Adipocyte (in vitro differentiated cells): ENCODE data around the gene NPTN.
A peak's percentile ranks its signal among the peaks of the same experiment; 100 is the strongest.

Experiments used
- DNase-seq: peaks from one replicate; pipeline ENCODE4 v3.0.0-alpha.2; 2015; ENCODE audit warnings: low read depth
- H3K27me3 ChIP-seq: replicated peaks from 2 replicates; pipeline ENCODE4 v1.7.0; 2013; ENCODE audit warnings: mild to moderate bottlenecking, low read length, moderate library complexity; ENCODE audit not compliant: control insufficient read depth, insufficient read depth
- H3K36me3 ChIP-seq: 2 replicates; pipeline ENCODE4 v1.7.0; 2013; ENCODE audit warnings: low read length, mild to moderate bottlenecking, moderate library complexity; ENCODE audit not compliant: control insufficient read depth, insufficient read depth, severe bottlenecking
- H3K4me1 ChIP-seq: 2 replicates; pipeline ENCODE4 v1.7.0; 2013; ENCODE audit warnings: mild to moderate bottlenecking, low read length, moderate library complexity; ENCODE audit not compliant: control insufficient read depth, insufficient read depth
- H3K4me3 ChIP-seq: 2 replicates; pipeline ENCODE4 v1.7.0; 2013; ENCODE audit warnings: mild to moderate bottlenecking, low read length, moderate library complexity
- H3K9ac ChIP-seq: 2 replicates; pipeline ENCODE4 v1.7.0; 2013; ENCODE audit warnings: mild to moderate bottlenecking, low read length, moderate library complexity
- H3K9me3 ChIP-seq: 2 replicates; pipeline ENCODE4 v1.7.0; 2013; ENCODE audit warnings: mild to moderate bottlenecking, low read length, moderate library complexity; ENCODE audit not compliant: control insufficient read depth

Gene NPTN

GRCh38 chr15:73608941-73609340 lies 24.2 kb downstream of the NPTN start:
- Histone ChIP-seq H3K4me1 (peaks cover 29% of the 10 kb centered on the region), H3K4me3 (peak overlapping the region; percentile 26), H3K27me3 (no peaks in the 10 kb centered on the region), H3K9me3 (no peaks in the 10 kb centered on the region), H3K9ac (no peak overlapping the region), H3K36me3 (no peaks in the 10 kb centered on the region)
- DNase-seq, result peak; percentile 69

GRCh38 chr15:73608475-73608874 lies 24.7 kb downstream of the NPTN start:
- Histone ChIP-seq H3K4me3 (peak overlapping the region; percentile 26), H3K4me1 (peaks cover 29% of the 10 kb centered on the region), H3K36me3 (no peaks in the 10 kb centered on the region), H3K9ac (no peak overlapping the region), H3K9me3 (no peaks in the 10 kb centered on the region), H3K27me3 (no peaks in the 10 kb centered on the region)
- DNase-seq, result no peak

- DNase-seq, result no peak
- H3K36me3 ChIP-seq, result no peaks in the 10 kb centered on the region
- peaks cover 30% of the 10 kb centered on the region for H3K4me1 ChIP-seq
- H3K9ac ChIP-seq, result no peak overlapping the region
- no peaks in the 10 kb centered on the region for H3K9me3 ChIP-seq
- H3K27me3 ChIP-seq, result no peaks in the 10 kb centered on the region
- no peak overlapping the region for H3K4me3 ChIP-seq
Observed at GRCh38 chr15:73607843-73608242, 25.3 kb downstream of the NPTN start.

- Histone ChIP-seq H3K36me3 (no peaks in the 10 kb centered on the region), H3K27me3 (no peaks in the 10 kb centered on the region), H3K4me1 (peaks cover 34% of the 10 kb centered on the region), H3K9me3 (no peaks in the 10 kb centered on the region), H3K9ac (no peak overlapping the region), H3K4me3 (no peak overlapping the region)
- no peak for DNase-seq
Observed at GRCh38 chr15:73607405-73607804, 25.8 kb downstream of the NPTN start.

GRCh38 chr15:73605759-73606436 lies 27.3 kb downstream of the NPTN start:
- Histone ChIP-seq H3K4me1 (peaks cover 50% of the 10 kb centered on the region), H3K27me3 (no peaks in the 10 kb centered on the region)
- no peak for DNase-seq

GRCh38 chr15:73604477-73604876 lies 28.7 kb downstream of the NPTN start:
- Histone ChIP-seq H3K4me1 (peaks cover 63% of the 10 kb centered on the region), H3K36me3 (no peaks in the 10 kb centered on the region), H3K9me3 (no peaks in the 10 kb centered on the region), H3K4me3 (no peak overlapping the region), H3K9ac (no peak overlapping the region), H3K27me3 (no peaks in the 10 kb centered on the region)
- DNase-seq, result no peak

More at GRCh38 chr15:73605759-73606436, 27.3 kb downstream of the NPTN start:
- Histone ChIP-seq H3K9ac (no peak overlapping the region), H3K4me3 (no peak overlapping the region), H3K9me3 (no peaks in the 10 kb centered on the region), H3K36me3 (no peaks in the 10 kb centered on the region)

- DNase-seq, result no peak
- H3K4me3 ChIP-seq, result no peak overlapping the region
- no peaks in the 10 kb centered on the region for H3K36me3 ChIP-seq
- no peak overlapping the region for H3K9ac ChIP-seq
- H3K9me3 ChIP-seq, result no peaks in the 10 kb centered on the region
- peaks cover 64% of the 10 kb centered on the region for H3K4me1 ChIP-seq
- H3K27me3 ChIP-seq, result no peaks in the 10 kb centered on the region
Observed at GRCh38 chr15:73602992-73603391, 30.2 kb downstream of the NPTN start.

- Histone ChIP-seq H3K4me3 (no peak overlapping the region), H3K36me3 (no peaks in the 10 kb centered on the region), H3K9ac (peak overlapping the region; percentile 64), H3K27me3 (no peaks in the 10 kb centered on the region), H3K9me3 (no peaks in the 10 kb centered on the region), H3K4me1 (peaks cover 64% of the 10 kb centered on the region)
- DNase-seq, result no peak
Observed at GRCh38 chr15:73602446-73602843, 30.7 kb downstream of the NPTN start.

GRCh38 chr15:73601451-73602445 lies 31.4 kb downstream of the NPTN start:
- Histone ChIP-seq H3K9me3 (no peaks in the 10 kb centered on the region), H3K4me3 (peak overlapping the region; percentile 31), H3K36me3 (no peaks in the 10 kb centered on the region), H3K4me1 (peaks cover 65% of the 10 kb centered on the region), H3K27me3 (no peaks in the 10 kb centered on the region), H3K9ac (peak overlapping the region; percentile 64)
- peak; percentile 59 for DNase-seq

GRCh38 chr15:73600413-73601335 lies 32.5 kb downstream of the NPTN start:
- H3K4me3 ChIP-seq, result peak overlapping the region; percentile 34
- DNase-seq, result no peak

More at GRCh38 chr15:73600413-73601335, 32.5 kb downstream of the NPTN start:
- no peaks in the 10 kb centered on the region for H3K27me3 ChIP-seq
- peaks cover 66% of the 10 kb centered on the region for H3K4me1 ChIP-seq
- H3K9ac ChIP-seq, result peak overlapping the region; percentile 62
- no peaks in the 10 kb centered on the region for H3K36me3 ChIP-seq
- no peaks in the 10 kb centered on the region for H3K9me3 ChIP-seq
